A549 (cell line): ENCODE measurements around the gene MACF1. TPM values are rescaled to one million over a fixed set of nuclear protein-coding genes. Genes with fewer than 3 reads are reported as not detected.

ENCODE experiments used
- ATAC-seq, 2 experiments: fragments of 200-7000 bp in 1 of 2; fragments of >200 bp in 1 of 2; cut with Nextera tagmentation in 1 of 2; cut with Tn5 transposase in 1 of 2; 3 replicates each; pipeline versions ENCODE4 v1.8.0 to v1.9.1; 2018 to 2020; ENCODE audit warnings: mild to moderate bottlenecking in 1 of 2, moderate library complexity in 1 of 2
- CTCF ChIA-PET: fragments of 300-600 bp; sonication (Branson Sonifier 250); formaldehyde crosslinking; extraction: SDS; loops from one replicate; lab custom pipeline; 2021; ENCODE audit warnings: antibody characterized with exemption, inconsistent platforms; lab: Yijun Ruan, JAX
- POLR2A ChIA-PET: fragments of 350-600 bp; formaldehyde crosslinking; extraction: SDS; loops from one replicate; lab custom pipeline; 2021; ENCODE audit warnings: antibody characterized with exemption, inconsistent platforms; lab: Yijun Ruan, JAX
- DNase-seq, 2 experiments: peaks; one replicate each; pipeline versions ENCODE4 v3.0.0 to v3.0.0-alpha.2; 2011 to 2016; ENCODE audit warnings: low read depth in 1 of 2, low spot score in 1 of 2
- FAIRE-seq: peaks from 2 replicates; lab custom pipeline; 2011; peaks lifted over from hg19 to GRCh38; lab: Jason Lieb, UNC
- H3K27ac ChIP-seq, 2 experiments: fragments of >200 bp; sonication (Bioruptor Twin); formaldehyde crosslinking; 3 replicates each; pipeline ENCODE4 v1.5.1; 2016 to 2017
- H3K4me1 ChIP-seq: fragments of >200 bp; sonication (Bioruptor Twin); formaldehyde crosslinking; 3 replicates; pipeline ENCODE4 v1.6.1; 2016
- H3K4me2 ChIP-seq: fragments of >200 bp; sonication (Bioruptor Twin); formaldehyde crosslinking; 3 replicates; pipeline ENCODE4 v1.6.1; 2016
- H3K4me3 ChIP-seq: fragments of >200 bp; sonication (Bioruptor Twin); formaldehyde crosslinking; 3 replicates; pipeline ENCODE4 v1.5.1; 2016
- H3K9me3 ChIP-seq: fragments of >200 bp; sonication (Bioruptor Twin); formaldehyde crosslinking; 3 replicates; pipeline ENCODE4 v1.6.1; 2016
- CBX2 ChIP-seq: fragments of 200-600 bp; sonication (generic); IDR thresholded peaks from 2 replicates; pipeline ENCODE4 v1.6.1; 2016; ENCODE audit warnings: low read depth, mild to moderate bottlenecking, borderline replicate concordance
- EHMT2 ChIP-seq: fragments of 200-600 bp; sonication (generic); IDR thresholded peaks from 2 replicates; pipeline ENCODE4 v1.6.1; 2016; ENCODE audit warnings: antibody characterized with exemption, low read depth, mild to moderate bottlenecking, moderate library complexity
- FOSB ChIP-seq: fragments of 250-450 bp; sonication (Bioruptor Pico); IDR thresholded peaks from 2 replicates; pipeline ENCODE4 v1.5.0; 2020; ENCODE audit warnings: mild to moderate bottlenecking, moderate library complexity
- FOXS1 ChIP-seq: fragments of 250-450 bp; sonication (Bioruptor Pico); IDR thresholded peaks from 2 replicates; pipeline ENCODE4 v1.5.0; 2020; ENCODE audit warnings: mild to moderate bottlenecking, moderate library complexity
- GATA3 ChIP-seq: IDR thresholded peaks from 2 replicates; pipeline ENCODE4 v1.6.1; 2012; ENCODE audit warnings: borderline replicate concordance
- JUN ChIP-seq, 2 experiments: fragments of >200 bp; sonication (Bioruptor Twin); formaldehyde crosslinking; IDR thresholded peaks; 2 replicates in 1 of 2; 3 replicates in 1 of 2; pipeline ENCODE4 v1.6.1; 2016 to 2017
- NPAS2 ChIP-seq: fragments of 250-450 bp; sonication (Bioruptor Pico); IDR thresholded peaks from 2 replicates; pipeline ENCODE4 v1.8.0; 2022; ENCODE audit warnings: mild to moderate bottlenecking, moderate library complexity, borderline replicate concordance
- RNF2 ChIP-seq: fragments of 200-600 bp; sonication (generic); IDR thresholded peaks from 2 replicates; pipeline ENCODE4 v1.6.1; 2016; ENCODE audit warnings: low read depth, mild to moderate bottlenecking, antibody characterized with exemption, moderate library complexity, borderline replicate concordance
- TP53 ChIP-seq: fragments of 250-450 bp; sonication (Bioruptor Pico); IDR thresholded peaks from 2 replicates; pipeline ENCODE4 v1.5.0; 2021; ENCODE audit warnings: mild to moderate bottlenecking, moderate library complexity
- ZNF302 ChIP-seq: fragments of 250-450 bp; sonication (Bioruptor Pico); IDR thresholded peaks from 2 replicates; pipeline ENCODE4 v1.9.0; 2021; ENCODE audit warnings: inconsistent platforms, mild to moderate bottlenecking, moderate library complexity
- WGBS: methylation state at CpG from one replicate; pipeline ENCODE4 v1.1.6; 2017; ENCODE audit errors: missing lambda C conversion rate; 5-methylcytosine and 5-hydroxymethylcytosine counted together
- polyA plus RNA-seq, 4 experiments: library from polyadenylated mRNA; depleted of rRNA in 3 of 4; stranded (reverse); fragments of >200 nt; fragmentation: RNase III in 1 of 4; extraction: RNeasy Plus Mini Kit Qiagen cat#74134 plus additional on column Dnase treatment in 1 of 4; gene quantifications; 2 replicates in 3 of 4; 3 replicates in 1 of 4; pipeline ENCODE4 v1.2.3, GENCODE V29; 2011 to 2017
- TF ChIP-seq, protein P1 (sequence below): fragments of >200 bp; sonication (Bioruptor Twin); formaldehyde crosslinking; IDR thresholded peaks from 3 replicates; pipeline ENCODE4 v1.5.1; 2016
- TF ChIP-seq, protein P2 (sequence below): IDR thresholded peaks from 2 replicates; pipeline ENCODE4 v1.6.1; 2012
- TF ChIP-seq, protein P3 (sequence below): fragments of 450-650 bp; IDR thresholded peaks from 2 replicates; pipeline ENCODE4 v1.6.1; 2014; ENCODE audit warnings: antibody characterized with exemption
- TF ChIP-seq, protein P4 (sequence below): IDR thresholded peaks from 2 replicates; pipeline ENCODE4 v1.6.1; 2012
- TF ChIP-seq, protein P5 (sequence below): IDR thresholded peaks from 2 replicates; pipeline ENCODE4 v1.6.1; 2012; ENCODE audit warnings: low read depth, borderline replicate concordance

MACF1 gene
- polyA plus RNA-seq, 2 of the 4 experiments (the other 2 are of a cell fraction), result 45.7 to 64.2 TPM

DNA sequence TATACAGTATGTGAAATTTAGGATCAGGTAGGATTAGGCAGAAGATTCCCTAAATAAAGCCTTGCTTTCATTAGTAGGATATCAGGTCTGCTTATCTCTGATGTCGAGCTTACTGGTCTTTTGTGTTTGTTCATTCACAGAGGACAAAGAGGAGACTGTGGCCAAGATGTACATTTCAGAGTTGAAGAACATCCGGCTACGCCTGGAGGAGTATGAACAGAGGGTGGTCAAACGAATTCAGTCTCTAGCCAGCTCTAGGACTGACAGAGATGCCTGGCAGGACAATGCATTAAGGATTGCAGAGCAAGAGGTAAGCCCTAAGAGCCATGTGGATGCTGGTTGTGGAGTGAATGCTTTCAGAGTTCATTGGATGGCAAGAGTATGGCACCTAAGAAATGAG is 106.2 kb downstream of the MACF1 start:
- Histone ChIP-seq H3K4me2 (no peak overlapping the region), H3K4me1 (peaks cover under 1% of the 10 kb centered on the region; the same call in 1 of the 3 replicates), H3K4me3 (no peak overlapping the region), H3K27ac (no peak overlapping the region)
- WGBS, result 92% methylated on average over 4 of the region's 4 CpGs
- CTCF ChIA-PET, result interaction anchor here (1.0 to 1.7 kb wide), 4 partner anchors 10 to 213 kb away, joined by 3 to 6 read pairs (median 3); partner anchors contain the start of gene MACF1
- DNase-seq, result no peak
- POLR2A ChIA-PET, result no interaction called here
- no peak for TF ChIP-seq JUN (IDR thresholded peaks at IDR 0.05)
- TF ChIP-seq, all 56 proteins: peak for 0
- FAIRE-seq (no peak), ATAC-seq (no peak)
- no peaks in the 10 kb centered on the region for H3K9me3 ChIP-seq

DNA sequence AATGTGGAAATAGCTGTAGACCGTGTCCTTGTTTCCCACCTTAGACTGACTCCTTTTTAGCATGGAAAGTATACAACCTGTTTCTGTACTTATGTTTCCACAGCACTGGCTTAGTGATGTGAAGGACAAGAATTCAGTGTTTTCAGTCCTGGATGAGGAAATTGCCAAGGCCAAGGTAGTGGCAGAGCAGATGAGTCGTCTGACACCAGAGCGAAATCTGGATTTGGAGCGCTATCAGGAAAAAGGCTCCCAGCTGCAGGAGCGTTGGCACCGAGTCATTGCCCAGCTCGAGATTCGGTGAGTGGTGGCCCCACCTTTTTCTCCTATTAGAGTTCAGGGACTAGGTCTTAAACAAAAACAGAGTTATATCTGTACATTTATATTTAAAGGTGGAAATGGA is 112.6 kb downstream of the MACF1 start:
- H3K27ac ChIP-seq, result no peak overlapping the region
- no peak for FAIRE-seq
- no peak overlapping the region for H3K4me3 ChIP-seq
- CTCF ChIA-PET, result interaction anchor here (1.5 kb wide), 1 partner anchor 61 kb away, joined by 5 read pairs; no protein-coding TSS in a partner anchor
- H3K4me1 ChIP-seq, result no peaks in the 10 kb centered on the region
- DNase-seq, result no peak
- POLR2A ChIA-PET, result no interaction called here
- 92% methylated on average over 8 of the region's 8 CpGs for WGBS
- no peak overlapping the region for H3K4me2 ChIP-seq
- no peak for TF ChIP-seq ZNF302
- TF ChIP-seq, protein P1, sequence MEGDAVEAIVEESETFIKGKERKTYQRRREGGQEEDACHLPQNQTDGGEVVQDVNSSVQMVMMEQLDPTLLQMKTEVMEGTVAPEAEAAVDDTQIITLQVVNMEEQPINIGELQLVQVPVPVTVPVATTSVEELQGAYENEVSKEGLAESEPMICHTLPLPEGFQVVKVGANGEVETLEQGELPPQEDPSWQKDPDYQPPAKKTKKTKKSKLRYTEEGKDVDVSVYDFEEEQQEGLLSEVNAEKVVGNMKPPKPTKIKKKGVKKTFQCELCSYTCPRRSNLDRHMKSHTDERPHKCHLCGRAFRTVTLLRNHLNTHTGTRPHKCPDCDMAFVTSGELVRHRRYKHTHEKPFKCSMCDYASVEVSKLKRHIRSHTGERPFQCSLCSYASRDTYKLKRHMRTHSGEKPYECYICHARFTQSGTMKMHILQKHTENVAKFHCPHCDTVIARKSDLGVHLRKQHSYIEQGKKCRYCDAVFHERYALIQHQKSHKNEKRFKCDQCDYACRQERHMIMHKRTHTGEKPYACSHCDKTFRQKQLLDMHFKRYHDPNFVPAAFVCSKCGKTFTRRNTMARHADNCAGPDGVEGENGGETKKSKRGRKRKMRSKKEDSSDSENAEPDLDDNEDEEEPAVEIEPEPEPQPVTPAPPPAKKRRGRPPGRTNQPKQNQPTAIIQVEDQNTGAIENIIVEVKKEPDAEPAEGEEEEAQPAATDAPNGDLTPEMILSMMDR, result no peak
- no peaks in the 10 kb centered on the region for H3K9me3 ChIP-seq
- no peak for ATAC-seq

DNA sequence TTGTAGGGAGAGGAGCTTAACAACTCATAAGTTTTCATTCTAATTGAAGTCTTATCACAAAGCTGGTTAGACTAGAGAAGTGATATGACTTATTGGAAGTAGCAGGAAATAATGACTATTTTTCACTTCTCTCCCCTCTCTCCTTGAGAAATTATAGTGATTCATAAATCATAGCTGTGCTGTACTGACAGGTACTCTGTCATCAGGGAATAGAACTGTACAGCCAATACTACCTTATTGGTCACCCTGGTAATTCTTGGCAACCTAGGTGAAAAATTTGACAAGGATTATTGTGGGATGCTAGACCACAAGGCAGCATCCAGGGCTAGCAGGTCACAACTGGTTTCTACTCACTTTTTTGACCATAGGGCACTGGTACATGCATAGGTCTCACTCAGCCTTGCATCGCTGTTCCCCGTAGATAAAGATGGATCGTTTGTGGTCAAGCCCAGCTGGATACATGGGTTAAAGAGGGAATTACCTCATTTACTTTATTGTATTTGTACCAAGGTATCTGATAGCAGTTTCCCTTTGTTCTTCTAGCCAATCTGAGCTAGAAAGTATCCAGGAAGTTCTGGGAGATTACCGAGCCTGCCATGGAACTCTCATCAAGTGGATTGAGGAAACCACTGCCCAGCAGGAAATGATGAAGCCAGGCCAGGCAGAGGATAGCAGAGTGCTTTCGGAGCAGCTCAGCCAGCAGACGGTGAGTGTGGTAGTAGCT is 113.6 kb downstream of the MACF1 start:
- Histone ChIP-seq H3K27ac (no peak overlapping the region), H3K4me1 (no peaks in the 10 kb centered on the region), H3K9me3 (no peaks in the 10 kb centered on the region), H3K4me2 (no peak overlapping the region), H3K4me3 (no peak overlapping the region)
- WGBS, result 95% methylated on average over 6 of the region's 6 CpGs
- ChIA-PET CTCF (interaction anchor here (1.5 kb wide), 1 partner anchor 60 kb away, joined by 5 read pairs; no protein-coding TSS in a partner anchor), POLR2A (no interaction called here)
- ATAC-seq, result no peak
- no peak for FAIRE-seq
- TF ChIP-seq FOSB (CRISPR knock-in tag), result no peak
- TF ChIP-seq, protein P2, sequence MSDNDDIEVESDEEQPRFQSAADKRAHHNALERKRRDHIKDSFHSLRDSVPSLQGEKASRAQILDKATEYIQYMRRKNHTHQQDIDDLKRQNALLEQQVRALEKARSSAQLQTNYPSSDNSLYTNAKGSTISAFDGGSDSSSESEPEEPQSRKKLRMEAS, result no peak
- TF ChIP-seq GATA3, result no peak
- TF ChIP-seq FOXS1 (CRISPR knock-in tag), result no peak
- no peak for DNase-seq

DNA sequence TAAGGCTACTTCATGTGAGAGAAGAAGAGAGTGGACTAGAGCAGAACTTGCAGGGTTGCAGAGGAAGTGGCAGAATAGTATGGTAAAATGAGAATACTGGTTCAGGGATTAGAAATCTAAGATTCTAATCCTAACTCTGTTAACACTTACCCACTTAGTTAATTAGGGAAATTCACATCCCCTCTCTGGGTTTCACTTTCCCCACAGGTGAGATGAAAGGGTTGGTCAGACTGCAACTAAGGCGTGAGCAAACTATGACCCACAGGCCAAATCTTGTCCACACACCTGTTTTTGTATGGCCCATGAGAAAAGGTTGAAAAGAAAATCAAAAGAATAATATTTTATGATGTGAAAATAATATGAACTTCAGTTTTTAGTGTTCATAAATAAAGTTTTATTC is 117.5 kb downstream of the MACF1 start:
- WGBS, result 94% methylated on average over 1 of the region's 1 CpG
- H3K4me1 ChIP-seq, result no peaks in the 10 kb centered on the region
- CTCF ChIA-PET, result no interaction called here
- FAIRE-seq (no peak), ATAC-seq (no peak)
- TF ChIP-seq, protein P3, sequence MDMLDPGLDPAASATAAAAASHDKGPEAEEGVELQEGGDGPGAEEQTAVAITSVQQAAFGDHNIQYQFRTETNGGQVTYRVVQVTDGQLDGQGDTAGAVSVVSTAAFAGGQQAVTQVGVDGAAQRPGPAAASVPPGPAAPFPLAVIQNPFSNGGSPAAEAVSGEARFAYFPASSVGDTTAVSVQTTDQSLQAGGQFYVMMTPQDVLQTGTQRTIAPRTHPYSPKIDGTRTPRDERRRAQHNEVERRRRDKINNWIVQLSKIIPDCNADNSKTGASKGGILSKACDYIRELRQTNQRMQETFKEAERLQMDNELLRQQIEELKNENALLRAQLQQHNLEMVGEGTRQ, result no peak
- no peak for TF ChIP-seq NPAS2 (CRISPR knock-in tag)
- TF ChIP-seq, protein P4, sequence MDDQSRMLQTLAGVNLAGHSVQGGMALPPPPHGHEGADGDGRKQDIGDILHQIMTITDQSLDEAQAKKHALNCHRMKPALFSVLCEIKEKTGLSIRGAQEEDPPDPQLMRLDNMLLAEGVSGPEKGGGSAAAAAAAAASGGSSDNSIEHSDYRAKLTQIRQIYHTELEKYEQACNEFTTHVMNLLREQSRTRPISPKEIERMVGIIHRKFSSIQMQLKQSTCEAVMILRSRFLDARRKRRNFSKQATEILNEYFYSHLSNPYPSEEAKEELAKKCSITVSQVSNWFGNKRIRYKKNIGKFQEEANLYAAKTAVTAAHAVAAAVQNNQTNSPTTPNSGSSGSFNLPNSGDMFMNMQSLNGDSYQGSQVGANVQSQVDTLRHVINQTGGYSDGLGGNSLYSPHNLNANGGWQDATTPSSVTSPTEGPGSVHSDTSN, result no peak
- TF ChIP-seq, all 56 proteins: peak for 0
- H3K4me3 ChIP-seq, result no peak overlapping the region
- no peaks in the 10 kb centered on the region for H3K9me3 ChIP-seq
- DNase-seq, result no peak
- H3K4me2 ChIP-seq, result no peak overlapping the region
- POLR2A ChIA-PET, result no interaction called here
- H3K27ac ChIP-seq, result no peak overlapping the region

DNA sequence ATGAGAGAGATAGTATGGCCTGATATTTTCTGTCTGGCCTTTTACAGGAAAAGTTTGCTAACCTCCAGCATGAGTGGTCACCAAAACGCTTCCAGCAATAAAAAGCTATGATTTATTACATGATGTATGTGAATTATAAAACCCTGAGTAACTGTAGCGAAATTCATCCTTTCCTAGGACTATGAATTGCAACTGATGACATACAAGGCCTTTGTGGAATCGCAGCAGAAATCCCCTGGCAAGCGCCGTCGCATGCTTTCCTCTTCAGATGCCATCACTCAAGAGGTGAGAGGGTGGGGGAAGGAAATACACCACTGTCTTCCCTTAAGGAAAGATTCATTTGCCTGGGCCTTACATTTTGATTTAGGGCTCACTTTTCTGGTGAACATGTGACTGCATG is 117.9 kb downstream of the MACF1 start:
- DNase-seq (no peak), ATAC-seq (no peak), FAIRE-seq (no peak)
- H3K4me1 ChIP-seq, result no peaks in the 10 kb centered on the region
- TF ChIP-seq EHMT2, result no peak
- no peak for TF ChIP-seq FOSB (CRISPR knock-in tag)
- TF ChIP-seq RNF2, result no peak
- TF ChIP-seq TP53 (CRISPR knock-in tag), result no peak
- TF ChIP-seq, protein P5, sequence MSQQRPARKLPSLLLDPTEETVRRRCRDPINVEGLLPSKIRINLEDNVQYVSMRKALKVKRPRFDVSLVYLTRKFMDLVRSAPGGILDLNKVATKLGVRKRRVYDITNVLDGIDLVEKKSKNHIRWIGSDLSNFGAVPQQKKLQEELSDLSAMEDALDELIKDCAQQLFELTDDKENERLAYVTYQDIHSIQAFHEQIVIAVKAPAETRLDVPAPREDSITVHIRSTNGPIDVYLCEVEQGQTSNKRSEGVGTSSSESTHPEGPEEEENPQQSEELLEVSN, result no peak
- no peak for TF ChIP-seq CBX2
- no peak overlapping the region for H3K4me3 ChIP-seq
- no peaks in the 10 kb centered on the region for H3K9me3 ChIP-seq
- no peak overlapping the region for H3K4me2 ChIP-seq
- WGBS, result 86% methylated on average over 6 of the region's 6 CpGs
- H3K27ac ChIP-seq, result no peak overlapping the region
- POLR2A ChIA-PET, result no interaction called here
- CTCF ChIA-PET, result no interaction called here
